Measurements from ENCODE around the gene TFF2. TPM values are rescaled to one million over a fixed set of nuclear protein-coding genes. Genes with fewer than 3 reads are reported as not detected.

The TFF2 gene
- total RNA-seq, 1 experiment from 2014 or later: 1.2 TPM

- Mint-ChIP-seq H3K27ac (ENCODE audit: unreplicated experiment) (no peak overlapping the region), H3K4me3 (ENCODE audit: unreplicated experiment) (no peak overlapping the region), H3K4me1 (ENCODE audit: low read depth, unreplicated experiment) (no peaks in the 10 kb centered on the region), H3K36me3 (ENCODE audit: insufficient read depth, unreplicated experiment) (no peaks in the 10 kb centered on the region), H3K27me3 (ENCODE audit: insufficient read depth, unreplicated experiment) (peaks cover 3% of the 10 kb centered on the region), H3K9me3 (ENCODE audit: unreplicated experiment) (no peaks in the 10 kb centered on the region)
- DNase-seq: no peak
- no peak for TF ChIP-seq CTCF (IDR thresholded peaks at IDR 0.05; ENCODE audit: insufficient read depth in 1 of 2, low read depth in 1 of 2, low read length in 1 of 2, severe bottlenecking in 1 of 2, unreplicated experiment in 1 of 2)
- Histone ChIP-seq H3K4me3 (ENCODE audit: low read depth, low read length) (no peak overlapping the region), H3K4me1 (no peaks in the 10 kb centered on the region), H3K9me3 (no peaks in the 10 kb centered on the region), H3K27me3 (replicated peaks; ENCODE audit: control insufficient read depth, insufficient read depth, low read length) (no peaks in the 10 kb centered on the region), H3K36me3 (ENCODE audit: control insufficient read depth, insufficient read depth, low read length) (no peaks in the 10 kb centered on the region)
- intact Hi-C loops (cut with micrococcal nuclease; ENCODE audit: unreplicated experiment): no loop called here
- ChIA-PET CTCF (no interaction called here), POLR2A (no interaction called here)
- BruUV-seq (replicated peaks): no TSS peak
Measured at GRCh38 chr21:42300045-42300583, 50.7 kb downstream of the TFF2 start.

- CTCF ChIA-PET: no interaction called here
- DNase-seq: no peak
Measured at GRCh38 chr21:42299324-42300044, 51.3 kb downstream of the TFF2 start.

GRCh38 chr21:42298657-42299056 is 52.1 kb downstream of the TFF2 start:
- no peaks in the 10 kb centered on the region for H3K36me3 Mint-ChIP-seq (ENCODE audit: insufficient read depth, unreplicated experiment)
- no peaks in the 10 kb centered on the region for H3K36me3 ChIP-seq (ENCODE audit: control insufficient read depth, insufficient read depth, low read length)
- H3K4me1 ChIP-seq: no peaks in the 10 kb centered on the region
- no peaks in the 10 kb centered on the region for H3K27me3 ChIP-seq (replicated peaks; ENCODE audit: control insufficient read depth, insufficient read depth, low read length)
- intact Hi-C loops (cut with micrococcal nuclease; ENCODE audit: unreplicated experiment): no loop called here
- POLR2A ChIA-PET: no interaction called here
- H3K27me3 Mint-ChIP-seq (ENCODE audit: insufficient read depth, unreplicated experiment): peaks cover 3% of the 10 kb centered on the region
- H3K4me3 ChIP-seq (ENCODE audit: low read depth, low read length): no peak overlapping the region
- no peak for DNase-seq
- CTCF ChIA-PET: no interaction called here
- H3K4me3 Mint-ChIP-seq (ENCODE audit: unreplicated experiment): no peak overlapping the region
- BruUV-seq (replicated peaks): no TSS peak
- TF ChIP-seq CTCF (IDR thresholded peaks at IDR 0.05; ENCODE audit: insufficient read depth in 1 of 2, low read depth in 1 of 2, low read length in 1 of 2, severe bottlenecking in 1 of 2, unreplicated experiment in 1 of 2): no peak
- H3K9me3 ChIP-seq: no peaks in the 10 kb centered on the region
- no peak overlapping the region for H3K27ac Mint-ChIP-seq (ENCODE audit: unreplicated experiment)
- H3K4me1 Mint-ChIP-seq (ENCODE audit: low read depth, unreplicated experiment): no peaks in the 10 kb centered on the region
- H3K9me3 Mint-ChIP-seq (ENCODE audit: unreplicated experiment): no peaks in the 10 kb centered on the region

More at GRCh38 chr21:42299324-42300044, 51.3 kb downstream of the TFF2 start:
- Mint-ChIP-seq H3K9me3 (ENCODE audit: unreplicated experiment) (no peaks in the 10 kb centered on the region), H3K27ac (ENCODE audit: unreplicated experiment) (no peak overlapping the region), H3K36me3 (ENCODE audit: insufficient read depth, unreplicated experiment) (no peaks in the 10 kb centered on the region), H3K4me1 (ENCODE audit: low read depth, unreplicated experiment) (no peaks in the 10 kb centered on the region), H3K27me3 (ENCODE audit: insufficient read depth, unreplicated experiment) (peaks cover 3% of the 10 kb centered on the region), H3K4me3 (ENCODE audit: unreplicated experiment) (no peak overlapping the region)
- H3K27me3 ChIP-seq (replicated peaks; ENCODE audit: control insufficient read depth, insufficient read depth, low read length): no peaks in the 10 kb centered on the region
- H3K4me3 ChIP-seq (ENCODE audit: low read depth, low read length): no peak overlapping the region
- no TSS peak for BruUV-seq (replicated peaks)
- no peaks in the 10 kb centered on the region for H3K4me1 ChIP-seq
- intact Hi-C loops (cut with micrococcal nuclease; ENCODE audit: unreplicated experiment): no loop called here
- POLR2A ChIA-PET: no interaction called here
- no peaks in the 10 kb centered on the region for H3K9me3 ChIP-seq
- TF ChIP-seq CTCF (IDR thresholded peaks at IDR 0.05; ENCODE audit: insufficient read depth in 1 of 2, low read depth in 1 of 2, low read length in 1 of 2, severe bottlenecking in 1 of 2, unreplicated experiment in 1 of 2): no peak
- no peaks in the 10 kb centered on the region for H3K36me3 ChIP-seq (ENCODE audit: control insufficient read depth, insufficient read depth, low read length)

Data from Caco-2 (cell line).